Measurements from ENCODE around the gene TRMT61A.

The TRMT61A gene

DNA sequence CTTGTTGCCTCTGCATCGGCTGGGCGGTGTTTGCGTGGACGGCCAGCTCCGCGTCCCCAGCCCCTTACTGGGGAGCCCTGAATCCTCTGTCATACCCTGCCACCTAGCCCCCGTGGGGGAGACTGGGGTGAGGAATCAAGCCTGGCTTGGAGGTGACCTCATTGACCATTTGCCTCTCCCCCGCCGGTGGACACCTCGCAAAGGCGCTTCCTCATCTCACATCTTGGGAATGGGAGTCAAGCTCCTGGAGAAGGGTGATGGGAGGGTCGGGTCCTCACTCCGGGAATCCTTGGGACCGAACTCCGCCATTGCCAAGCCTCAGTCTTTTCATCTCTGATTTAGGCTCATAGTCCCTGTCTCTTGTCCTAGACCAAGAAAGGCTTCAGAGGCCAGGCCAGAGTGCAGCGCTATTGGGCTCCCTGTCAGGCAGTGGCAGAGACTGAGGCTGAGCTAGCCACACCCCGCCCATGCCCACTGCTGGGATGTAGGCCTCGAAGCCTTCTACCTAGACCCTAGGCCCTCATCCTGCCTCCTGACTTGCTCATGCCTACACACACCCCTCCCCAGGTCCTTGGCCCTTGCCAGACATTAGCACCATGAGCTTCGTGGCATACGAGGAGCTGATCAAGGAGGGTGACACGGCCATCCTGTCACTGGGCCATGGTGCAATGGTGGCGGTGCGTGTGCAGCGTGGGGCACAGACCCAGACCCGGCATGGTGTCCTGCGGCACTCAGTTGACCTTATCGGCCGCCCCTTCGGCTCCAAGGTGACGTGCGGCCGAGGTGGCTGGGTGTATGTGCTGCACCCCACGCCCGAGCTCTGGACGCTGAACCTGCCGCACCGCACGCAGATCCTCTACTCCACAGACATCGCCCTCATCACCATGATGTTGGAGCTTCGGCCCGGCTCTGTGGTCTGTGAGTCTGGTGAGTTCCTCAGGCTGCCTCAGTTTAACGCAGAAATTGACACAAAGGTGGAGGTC is 678 bp downstream of the TRMT61A start:
- peaks cover 11% of the 10 kb centered on the region for H3K36me3 ChIP-seq (ENCODE audit: control insufficient read depth, insufficient read depth, low read length)
- H3K27me3 ChIP-seq (ENCODE audit: control insufficient read depth, insufficient read depth, low read length), result no peaks in the 10 kb centered on the region
- WGBS (ENCODE audit: insufficient coverage, insufficient read length), result no CpG with 5 or more reads among the region's 42 CpGs
- peaks cover 6% of the 10 kb centered on the region for H3K4me1 ChIP-seq (ENCODE audit: control insufficient read depth, insufficient read depth, low read length)
- peak overlapping the region; percentile 78 for H3K4me3 ChIP-seq (ENCODE audit: low read length)
- DNase-seq (ENCODE audit: low read depth, low spot score), result no peak
- no peak overlapping the region for H3K27ac ChIP-seq (ENCODE audit: low read length)
- no peaks in the 10 kb centered on the region for H3K9me3 ChIP-seq (ENCODE audit: control insufficient read depth, insufficient read depth, low read length)

DNA sequence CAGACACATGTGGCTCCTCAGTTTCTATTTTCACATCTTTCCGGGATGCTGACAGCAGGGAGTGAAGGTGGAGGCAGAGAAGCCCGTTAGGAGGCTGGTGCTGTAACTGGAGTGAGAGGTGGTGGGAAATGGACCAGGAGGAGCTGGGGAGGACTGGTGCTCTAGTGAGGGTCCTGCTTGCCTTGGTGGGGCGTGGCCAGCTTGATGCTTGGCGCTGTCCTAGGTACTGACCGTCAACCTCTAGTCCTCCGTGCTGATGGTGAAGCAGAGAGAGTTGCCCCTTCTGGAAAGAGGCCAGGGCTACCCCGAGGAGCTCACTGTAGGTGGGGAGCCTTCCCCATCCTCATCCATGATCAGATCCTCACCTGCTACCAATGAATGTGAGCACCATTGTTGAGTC is 1.4 kb downstream of the TRMT61A start:
- no peak overlapping the region for H3K27ac ChIP-seq (ENCODE audit: low read length)
- WGBS (ENCODE audit: insufficient coverage, insufficient read length), result no CpG with 5 or more reads among the region's 7 CpGs
- H3K9me3 ChIP-seq (ENCODE audit: control insufficient read depth, insufficient read depth, low read length), result no peaks in the 10 kb centered on the region
- peaks cover 6% of the 10 kb centered on the region for H3K4me1 ChIP-seq (ENCODE audit: control insufficient read depth, insufficient read depth, low read length)
- H3K27me3 ChIP-seq (ENCODE audit: control insufficient read depth, insufficient read depth, low read length), result no peaks in the 10 kb centered on the region
- peaks cover 15% of the 10 kb centered on the region for H3K36me3 ChIP-seq (ENCODE audit: control insufficient read depth, insufficient read depth, low read length)
- no peak overlapping the region for H3K4me3 ChIP-seq (ENCODE audit: low read length)
- DNase-seq (ENCODE audit: low read depth, low spot score), result no peak

GRCh38 chr14:103530831-103531230 is 1.8 kb downstream of the TRMT61A start:
- DNase-seq (ENCODE audit: low read depth, low spot score), result no peak
- no peaks in the 10 kb centered on the region for H3K27me3 ChIP-seq (ENCODE audit: control insufficient read depth, insufficient read depth, low read length)
- H3K4me1 ChIP-seq (ENCODE audit: control insufficient read depth, insufficient read depth, low read length), result peaks cover 6% of the 10 kb centered on the region
- peaks cover 16% of the 10 kb centered on the region for H3K36me3 ChIP-seq (ENCODE audit: control insufficient read depth, insufficient read depth, low read length)
- WGBS (ENCODE audit: insufficient coverage, insufficient read length), result no CpG with 5 or more reads among the region's 11 CpGs
- H3K27ac ChIP-seq (ENCODE audit: low read length), result no peak overlapping the region
- H3K9me3 ChIP-seq (ENCODE audit: control insufficient read depth, insufficient read depth, low read length), result no peaks in the 10 kb centered on the region
- H3K4me3 ChIP-seq (ENCODE audit: low read length), result no peak overlapping the region

- Histone ChIP-seq H3K27me3 (ENCODE audit: control insufficient read depth, insufficient read depth, low read length) (no peaks in the 10 kb centered on the region), H3K36me3 (ENCODE audit: control insufficient read depth, insufficient read depth, low read length) (peaks cover 16% of the 10 kb centered on the region), H3K9me3 (ENCODE audit: control insufficient read depth, insufficient read depth, low read length) (no peaks in the 10 kb centered on the region), H3K4me3 (ENCODE audit: low read length) (no peak overlapping the region), H3K4me1 (ENCODE audit: control insufficient read depth, insufficient read depth, low read length) (peaks cover 6% of the 10 kb centered on the region), H3K27ac (ENCODE audit: low read length) (no peak overlapping the region)
- DNase-seq (ENCODE audit: low read depth, low spot score), result no peak
- WGBS (ENCODE audit: insufficient coverage, insufficient read length), result no CpG with 5 or more reads among the region's 15 CpGs
Measured at GRCh38 chr14:103531421-103532215, 2.6 kb downstream of the TRMT61A start.

DNA sequence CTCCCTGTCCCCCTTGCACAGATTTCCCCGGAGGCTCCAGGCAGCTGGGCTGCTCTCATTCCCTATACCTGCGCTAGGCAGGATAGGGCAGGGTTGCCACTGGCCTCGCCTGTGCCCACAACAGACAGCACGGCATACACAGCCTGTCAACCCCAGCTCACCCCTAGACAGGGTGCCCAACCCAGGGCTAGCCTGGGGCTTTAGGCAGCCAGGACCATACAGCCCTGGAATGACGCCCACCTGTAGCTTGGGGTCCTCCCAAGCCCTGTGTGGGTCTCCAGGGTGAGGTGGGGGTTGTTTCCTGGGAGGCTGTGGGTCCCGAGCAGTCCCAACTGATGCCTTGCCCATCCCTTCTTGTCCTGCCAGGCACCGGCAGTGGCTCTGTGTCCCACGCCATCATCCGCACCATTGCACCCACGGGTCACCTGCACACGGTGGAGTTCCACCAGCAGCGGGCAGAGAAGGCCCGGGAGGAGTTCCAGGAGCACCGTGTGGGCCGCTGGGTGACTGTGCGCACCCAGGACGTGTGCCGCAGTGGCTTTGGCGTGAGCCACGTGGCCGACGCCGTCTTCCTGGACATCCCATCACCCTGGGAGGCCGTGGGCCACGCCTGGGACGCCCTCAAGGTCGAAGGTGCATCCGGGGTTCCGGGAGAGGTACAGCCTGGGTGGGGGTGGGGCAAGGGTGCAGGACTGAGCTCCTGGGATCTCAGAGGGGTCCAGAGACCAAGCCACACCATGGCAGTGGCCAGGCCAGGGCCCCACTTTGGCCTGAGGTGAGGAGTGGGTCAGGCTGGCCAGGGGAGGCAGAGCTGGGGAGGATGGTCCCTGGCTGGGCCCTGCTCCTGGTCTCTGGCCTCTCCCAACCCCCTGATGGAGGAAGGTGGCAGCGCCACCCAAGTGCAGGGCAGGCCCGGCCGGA is 3.5 kb downstream of the TRMT61A start:
- peaks cover 16% of the 10 kb centered on the region for H3K36me3 ChIP-seq (ENCODE audit: control insufficient read depth, insufficient read depth, low read length)
- no peaks in the 10 kb centered on the region for H3K27me3 ChIP-seq (ENCODE audit: control insufficient read depth, insufficient read depth, low read length)
- WGBS (ENCODE audit: insufficient coverage, insufficient read length), result no CpG with 5 or more reads among the region's 32 CpGs

GRCh38 chr14:103533137-103533998 is 4.4 kb downstream of the TRMT61A start:
- no CpG with 5 or more reads among the region's 23 CpGs for WGBS (ENCODE audit: insufficient coverage, insufficient read length)
- no peak overlapping the region for H3K4me3 ChIP-seq (ENCODE audit: low read length)
- H3K27ac ChIP-seq (ENCODE audit: low read length), result no peak overlapping the region
- peaks cover 16% of the 10 kb centered on the region for H3K36me3 ChIP-seq (ENCODE audit: control insufficient read depth, insufficient read depth, low read length)
- DNase-seq (ENCODE audit: low read depth, low spot score), result no peak
- H3K9me3 ChIP-seq (ENCODE audit: control insufficient read depth, insufficient read depth, low read length), result no peaks in the 10 kb centered on the region
- H3K27me3 ChIP-seq (ENCODE audit: control insufficient read depth, insufficient read depth, low read length), result no peaks in the 10 kb centered on the region
- H3K4me1 ChIP-seq (ENCODE audit: control insufficient read depth, insufficient read depth, low read length), result peaks cover 4% of the 10 kb centered on the region

More for the DNA sequence above, 3.5 kb downstream of the TRMT61A start:
- no peak for DNase-seq (ENCODE audit: low read depth, low spot score)
- Histone ChIP-seq H3K4me3 (ENCODE audit: low read length) (no peak overlapping the region), H3K9me3 (ENCODE audit: control insufficient read depth, insufficient read depth, low read length) (no peaks in the 10 kb centered on the region), H3K4me1 (ENCODE audit: control insufficient read depth, insufficient read depth, low read length) (peaks cover 6% of the 10 kb centered on the region), H3K27ac (ENCODE audit: low read length) (no peak overlapping the region)

- Histone ChIP-seq H3K9me3 (ENCODE audit: control insufficient read depth, insufficient read depth, low read length) (no peaks in the 10 kb centered on the region), H3K27ac (ENCODE audit: low read length) (no peak overlapping the region), H3K36me3 (ENCODE audit: control insufficient read depth, insufficient read depth, low read length) (peaks cover 16% of the 10 kb centered on the region), H3K4me3 (ENCODE audit: low read length) (no peak overlapping the region), H3K27me3 (ENCODE audit: control insufficient read depth, insufficient read depth, low read length) (no peaks in the 10 kb centered on the region), H3K4me1 (ENCODE audit: control insufficient read depth, insufficient read depth, low read length) (peaks cover 4% of the 10 kb centered on the region)
- no CpG with 5 or more reads among the region's 25 CpGs for WGBS (ENCODE audit: insufficient coverage, insufficient read length)
- no peak for DNase-seq (ENCODE audit: low read depth, low spot score)
Measured at GRCh38 chr14:103533999-103534575, 5.1 kb downstream of the TRMT61A start.

DNA sequence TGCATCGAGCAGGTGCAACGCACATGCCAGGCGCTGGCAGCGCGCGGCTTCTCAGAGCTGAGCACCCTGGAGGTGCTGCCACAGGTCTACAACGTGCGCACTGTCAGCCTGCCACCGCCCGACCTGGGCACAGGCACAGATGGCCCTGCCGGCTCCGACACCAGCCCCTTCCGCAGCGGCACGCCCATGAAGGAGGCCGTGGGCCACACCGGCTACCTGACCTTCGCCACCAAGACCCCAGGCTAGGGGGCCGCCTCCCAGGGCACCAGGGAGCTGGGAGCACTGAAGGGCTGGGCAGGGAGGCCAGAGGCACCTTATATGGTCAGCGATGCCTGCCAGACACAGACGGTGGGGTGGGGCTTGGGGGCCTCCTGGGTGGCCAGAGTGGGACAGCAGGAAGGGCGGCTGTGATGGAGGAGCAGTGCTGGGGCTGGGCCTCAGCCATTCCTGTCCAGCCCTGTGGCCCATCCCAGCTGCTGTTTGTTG is 5.6 kb downstream of the TRMT61A start:
- Histone ChIP-seq H3K4me1 (ENCODE audit: control insufficient read depth, insufficient read depth, low read length) (peaks cover 4% of the 10 kb centered on the region), H3K27me3 (ENCODE audit: control insufficient read depth, insufficient read depth, low read length) (no peaks in the 10 kb centered on the region), H3K9me3 (ENCODE audit: control insufficient read depth, insufficient read depth, low read length) (no peaks in the 10 kb centered on the region), H3K36me3 (ENCODE audit: control insufficient read depth, insufficient read depth, low read length) (peaks cover 16% of the 10 kb centered on the region), H3K4me3 (ENCODE audit: low read length) (no peak overlapping the region), H3K27ac (ENCODE audit: low read length) (no peak overlapping the region)
- no CpG with 5 or more reads among the region's 22 CpGs for WGBS (ENCODE audit: insufficient coverage, insufficient read length)
- DNase-seq (ENCODE audit: low read depth, low spot score), result no peak
